ENCODE data around the gene MYPOP. TPM values are rescaled to one million over a fixed set of nuclear protein-coding genes. Genes with fewer than 3 reads are reported as not detected.

The MYPOP gene
- total and polyA plus RNA-seq, 2 of the 13 experiments (the other 11 are each of a cell fraction or from before 2014, with no cell fraction given) = 2.3 to 2.7 TPM

GRCh38 chr19:45882652-45883585 lies 19.5 kb downstream of the MYPOP start (continued):
- peak; percentile 75 for TF ChIP-seq FOSL2 (CRISPR knock-in tag; IDR thresholded peaks at IDR 0.05)
- TF ChIP-seq TSC22D2 (CRISPR knock-in tag; IDR thresholded peaks at IDR 0.05; ENCODE audit: borderline replicate concordance) = 0 out of 2 replicates have a peak, but pooled peaks have one; percentile 59
- peak; percentile 83 for TF ChIP-seq ZSCAN31 (CRISPR knock-in tag; IDR thresholded peaks at IDR 0.05; ENCODE audit: low read depth)
- TF ChIP-seq RFX5 (IDR thresholded peaks at IDR 0.05; ENCODE audit: low read depth, low read length) = no peak
- 0 out of 2 replicates have a peak, but pooled peaks have one; percentile 79 for TF ChIP-seq ZNF343 (CRISPR knock-in tag; IDR thresholded peaks at IDR 0.05)
- TF ChIP-seq BRCA1 (CRISPR knock-in tag; IDR thresholded peaks at IDR 0.05) = peak; percentile 25; the same call in 1 of the 2 replicates
- TF ChIP-seq ZNF800 (CRISPR knock-in tag; IDR thresholded peaks at IDR 0.05) = no peak
- TF ChIP-seq ZBTB8A (CRISPR knock-in tag; IDR thresholded peaks at IDR 0.05; ENCODE audit: borderline replicate concordance, low read depth) = no peak
- TF ChIP-seq ZNF382 (CRISPR knock-in tag; IDR thresholded peaks at IDR 0.05; ENCODE audit: borderline replicate concordance) = no peak
- TF ChIP-seq ZSCAN9 (CRISPR knock-in tag; IDR thresholded peaks at IDR 0.05; ENCODE audit: borderline replicate concordance) = peak; percentile 36
- TF ChIP-seq ZNF407 (CRISPR knock-in tag; IDR thresholded peaks at IDR 0.05; ENCODE audit: not compliant biosample characterization) = peak; percentile 66
- no peak for TF ChIP-seq TRIM24 (CRISPR knock-in tag; IDR thresholded peaks at IDR 0.05)
- TF ChIP-seq ZNF326 (CRISPR knock-in tag; IDR thresholded peaks at IDR 0.05; ENCODE audit: borderline replicate concordance) = no peak
- no peak for TF ChIP-seq FOXA1 (IDR thresholded peaks at IDR 0.05)
- TF ChIP-seq FOXA1 (CRISPR knock-in tag; IDR thresholded peaks at IDR 0.05) = peak; percentile 51; the same call in 1 of the 2 replicates
- peak; percentile 81 for TF ChIP-seq ZFP37 (CRISPR knock-in tag; IDR thresholded peaks at IDR 0.05; ENCODE audit: borderline replicate concordance)
- no peak for TF ChIP-seq FOXK2 (IDR thresholded peaks at IDR 0.05)
- TF ChIP-seq FOXO1 (CRISPR knock-in tag; IDR thresholded peaks at IDR 0.05) = peak; percentile 77
- TF ChIP-seq HOXD1 (CRISPR knock-in tag; IDR thresholded peaks at IDR 0.05) = peak; percentile 57; the same call in 1 of the 2 replicates
- TF ChIP-seq ZFP36L2 (CRISPR knock-in tag; IDR thresholded peaks at IDR 0.05) = no peak
- 0 out of 2 replicates have a peak, but pooled peaks have one; percentile 13 for TF ChIP-seq NFYB (CRISPR knock-in tag; IDR thresholded peaks at IDR 0.05)
